Endothelial cell of umbilical vein (primary cell): ENCODE results near the gene CXCR3. TPM values are rescaled to one million over a fixed set of nuclear protein-coding genes. Genes with fewer than 3 reads are reported as not detected.

Experiments used
- BruUV-seq: library from RNA; stranded (reverse); fragments of 400-500 nt; replicated peaks from 2 replicates; lab custom pipeline; 2021; lab: Mats Ljungman, UMichigan
- CTCF ChIA-PET: fragments of 300-600, 350-600 bp; sonication (Branson Sonifier 250); formaldehyde crosslinking; loops from one replicate; lab custom pipeline; 2021; ENCODE audit warnings: antibody characterized with exemption, inconsistent platforms; lab: Charles Lee
- POLR2A ChIA-PET: fragments of 300-600, 350-600 bp; sonication (Branson Sonifier 250); formaldehyde crosslinking; loops from one replicate; lab custom pipeline; 2021; ENCODE audit warnings: antibody characterized with exemption, inconsistent platforms; lab: Charles Lee
- DNase-seq: peaks from one replicate; pipeline ENCODE4 v3.0.0-alpha.2; 2011; ENCODE audit warnings: low read depth, low spot score
- FAIRE-seq: peaks from 2 replicates; lab custom pipeline; 2011; peaks lifted over from hg19 to GRCh38; lab: Jason Lieb, UNC
- H2AFZ ChIP-seq: 2 replicates; pipeline ENCODE4 v1.6.0; 2012; ENCODE audit warnings: low read depth, low read length, control low read depth, inconsistent platforms
- H3K27ac ChIP-seq: 2 replicates; pipeline ENCODE4 v1.5.1; 2011; ENCODE audit warnings: low read depth, mild to moderate bottlenecking, control low read depth, low read length, moderate library complexity; ENCODE audit not compliant: insufficient read depth
- H3K27me3 ChIP-seq, 2 experiments: 2 replicates each; pipeline versions ENCODE4 v1.6.0 to v1.6.1; 2011; ENCODE audit warnings: low read length in 2 of 2, mixed read lengths in 1 of 2; ENCODE audit not compliant: control insufficient read depth in 2 of 2, insufficient read depth in 2 of 2
- H3K36me3 ChIP-seq, 2 experiments: 2 replicates in 1 of 2; 3 replicates in 1 of 2; pipeline ENCODE4 v1.5.1; 2011; ENCODE audit warnings: low read length in 2 of 2, mild to moderate bottlenecking in 1 of 2, moderate library complexity in 1 of 2; ENCODE audit not compliant: control insufficient read depth in 2 of 2, insufficient read depth in 2 of 2; ENCODE audit errors: extremely low read depth in 1 of 2
- H3K4me1 ChIP-seq: 3 replicates; pipeline ENCODE4 v1.5.1; 2011; ENCODE audit warnings: mild to moderate bottlenecking, low read length; ENCODE audit not compliant: control insufficient read depth, insufficient read depth; ENCODE audit errors: extremely low read depth
- H3K4me2 ChIP-seq: 2 replicates; pipeline ENCODE4 v1.6.1; 2011; ENCODE audit warnings: low read length, control low read depth, mixed read lengths; ENCODE audit not compliant: insufficient read depth
- H3K4me3 ChIP-seq, 3 experiments: fragments of 200-600 bp in 1 of 3; sonication (generic), shearing (Covaris generic) in 1 of 3; replicated peaks in 1 of 3; 2 replicates each; pipeline ENCODE4 v1.5.1; 2011 to 2016; ENCODE audit warnings: control low read depth in 3 of 3, low read length in 3 of 3, mild to moderate bottlenecking in 2 of 3, inconsistent platforms in 1 of 3, low read depth in 1 of 3, moderate library complexity in 1 of 3; ENCODE audit not compliant: insufficient read depth in 1 of 3
- H3K79me2 ChIP-seq: 2 replicates; pipeline ENCODE4 v1.6.0; 2012; ENCODE audit warnings: low read length, inconsistent platforms; ENCODE audit not compliant: control insufficient read depth, insufficient read depth
- H3K9ac ChIP-seq: replicated peaks from 2 replicates; pipeline ENCODE3; 2011; ENCODE audit warnings: low read length, control low read depth; ENCODE audit not compliant: insufficient read depth; ENCODE audit errors: extremely low read depth
- H3K9me1 ChIP-seq: replicated peaks from 3 replicates; pipeline ENCODE4 v1.6.0; 2011; ENCODE audit warnings: mild to moderate bottlenecking, low read length; ENCODE audit not compliant: control insufficient read depth, insufficient read depth; ENCODE audit errors: extremely low read depth
- H3K9me3 ChIP-seq: replicated peaks from 2 replicates; pipeline ENCODE4 v1.5.1; 2012; ENCODE audit warnings: low read length, inconsistent platforms; ENCODE audit not compliant: control insufficient read depth, insufficient read depth
- H4K20me1 ChIP-seq: replicated peaks from 2 replicates; pipeline ENCODE3; 2011; ENCODE audit warnings: mild to moderate bottlenecking, low read length; ENCODE audit not compliant: control insufficient read depth, insufficient read depth; ENCODE audit errors: extremely low read depth
- CTCF ChIP-seq, 2 donors: IDR thresholded peaks; 1 replicate in 1 of 2; 2 replicates in 1 of 2; pipeline ENCODE4 v1.5.1; 2011; ENCODE audit warnings: low read length in 2 of 2, mild to moderate bottlenecking in 2 of 2, moderate library complexity in 2 of 2, control low read depth in 1 of 2, inconsistent platforms in 1 of 2, low read depth in 1 of 2; ENCODE audit not compliant: insufficient read depth in 1 of 2; ENCODE audit errors: extremely low read depth in 1 of 2
- EZH2 ChIP-seq: IDR thresholded peaks from 2 replicates; pipeline ENCODE4 v1.6.1; 2012; ENCODE audit warnings: borderline replicate concordance, low read depth, mild to moderate bottlenecking, moderate library complexity, low read length, inconsistent platforms; ENCODE audit not compliant: severe bottlenecking
- FOS ChIP-seq: IDR thresholded peaks from 2 replicates; pipeline ENCODE4 v1.6.1; 2011; ENCODE audit warnings: mild to moderate bottlenecking, low read length, moderate library complexity, borderline replicate concordance; ENCODE audit not compliant: insufficient read depth
- GATA2 ChIP-seq: IDR thresholded peaks from 2 replicates; pipeline ENCODE4 v1.7.0; 2011; ENCODE audit warnings: low read depth, mild to moderate bottlenecking, moderate library complexity, mixed read lengths, low read length; ENCODE audit not compliant: insufficient read length, insufficient read depth
- JUN ChIP-seq: IDR thresholded peaks from 2 replicates; pipeline ENCODE4 v1.6.1; 2011; ENCODE audit warnings: borderline replicate concordance, low read depth; ENCODE audit not compliant: insufficient read length, insufficient read depth
- MAX ChIP-seq: IDR thresholded peaks from 2 replicates; pipeline ENCODE4 v1.6.1; 2011; ENCODE audit not compliant: insufficient read depth, insufficient read length
- MYC ChIP-seq: IDR thresholded peaks from one replicate; pipeline ENCODE4 v1.6.1; 2011; ENCODE audit warnings: mild to moderate bottlenecking, low read depth, low read length
- POLR2A ChIP-seq: IDR thresholded peaks from 2 replicates; pipeline ENCODE4 v1.6.1; 2012; ENCODE audit warnings: low read depth, mild to moderate bottlenecking, control low read depth, low read length
- POLR2AphosphoS5 ChIP-seq: IDR thresholded peaks from 2 replicates; pipeline ENCODE4 v1.6.1; 2012; ENCODE audit warnings: low read depth, mild to moderate bottlenecking, control low read depth, low read length, moderate library complexity; ENCODE audit not compliant: insufficient read depth
- dilution Hi-C: fragments of 300-500 bp; cut with MboI; formaldehyde crosslinking; loops from one replicate; pipeline ENCODE4 v1.15.0; 2019; ENCODE audit warnings: low sequenced_read_pairs; ENCODE audit not compliant: extremely low pct_ligation_motif_present
- intact Hi-C: fragments of 100-400 bp; cut with micrococcal nuclease; formaldehyde crosslinking; loops from one replicate; pipeline ENCODE4 v1.10.0; 2022
- polyA plus RNA-seq, 4 experiments: library from polyadenylated mRNA; depleted of rRNA in 3 of 4; stranded (reverse) in 3 of 4; unstranded in 1 of 4; fragments of >200 nt; gene quantifications; 2 replicates each; pipeline versions ENCODE4 v1.2.1 to v1.2.3, GENCODE V29; 2011 to 2012; ENCODE audit warnings: missing spikeins in 1 of 4
- total RNA-seq: library from RNA; stranded (reverse); gene quantifications from 2 replicates; pipeline ENCODE4 v1.2.3, GENCODE V29; 2021

CXCR3 gene
- total and polyA plus RNA-seq, 2 donors (not counting 3 experiments of a cell fraction or from before 2014, with no cell fraction given), result not detected

- Histone ChIP-seq H3K4me3 (no peak overlapping the region), H3K9me3 (no peaks in the 10 kb centered on the region), H3K4me1 (peaks cover 11% of the 10 kb centered on the region), H4K20me1 (no peaks in the 10 kb centered on the region), H2AFZ (no peak overlapping the region), H3K36me3 (no peaks in the 10 kb centered on the region), H3K27ac (no peak overlapping the region), H3K4me2 (no peak overlapping the region), H3K9me1 (no peaks in the 10 kb centered on the region), H3K27me3 (no peaks in the 10 kb centered on the region), H3K9ac (no peak overlapping the region), H3K79me2 (no peaks in the 10 kb centered on the region)
- BruUV-seq, result no TSS peak
- DNase-seq, result no peak
- TF ChIP-seq JUN, result no peak
- TF ChIP-seq GATA2, result no peak
- POLR2A ChIA-PET, result no interaction called here
- dilution Hi-C loops (no loop called here), intact Hi-C loops (no loop called here)
- CTCF ChIA-PET, result interaction anchor here (1.1 kb wide), 1 partner anchor 10 kb away, joined by 3 read pairs; no protein-coding TSS in a partner anchor
- no peak for FAIRE-seq
Measured at GRCh38 chrX:71625471-71625870, 7.2 kb upstream of the CXCR3 start.

- Histone ChIP-seq H3K36me3 (no peaks in the 10 kb centered on the region), H3K9ac (no peak overlapping the region), H3K4me2 (no peak overlapping the region), H3K4me1 (peaks cover 11% of the 10 kb centered on the region), H3K9me1 (no peaks in the 10 kb centered on the region), H3K79me2 (no peaks in the 10 kb centered on the region), H3K4me3 (no peak overlapping the region), H2AFZ (no peak overlapping the region), H4K20me1 (no peaks in the 10 kb centered on the region), H3K27ac (no peak overlapping the region), H3K27me3 (no peaks in the 10 kb centered on the region), H3K9me3 (no peaks in the 10 kb centered on the region)
- DNase-seq (no peak), FAIRE-seq (no peak)
- dilution Hi-C loops, result no loop called here
- ChIA-PET POLR2A (no interaction called here), CTCF (interaction anchor here (2.0 kb wide), 1 partner anchor 28 kb away, joined by 16 read pairs; no protein-coding TSS in a partner anchor)
- intact Hi-C loops, result no loop called here
- BruUV-seq, result no TSS peak
- TF ChIP-seq EZH2 (no peak), FOS (no peak), POLR2AphosphoS5 (no peak), MAX (no peak), GATA2 (no peak), MYC (no peak), POLR2A (no peak), JUN (no peak), CTCF (IDR thresholded peaks at IDR 0.05; ENCODE audit: extremely low read depth in 1 of 2, insufficient read depth in 1 of 2, low read depth in 1 of 2, low read length in 2 of 2) (no peak)
Measured at GRCh38 chrX:71623714-71624113, 5.4 kb upstream of the CXCR3 start.
